PC-9 (cell line): ENCODE data around the gene LRMDA. TPM values are rescaled to one million over a fixed set of nuclear protein-coding genes. Genes with fewer than 3 reads are reported as not detected.

ENCODE experiments used
- BruUV-seq: library from RNA; stranded (reverse); fragments of 400-500 nt; replicated peaks from 2 replicates; lab custom pipeline; 2021; lab: Mats Ljungman, UMichigan
- CTCF ChIA-PET: fragments of 300-600 bp; sonication (Branson Sonifier 250); formaldehyde crosslinking; loops from one replicate; lab custom pipeline; 2022; ENCODE audit warnings: antibody characterized with exemption; lab: Charles Lee
- POLR2A ChIA-PET: fragments of 300-600 bp; sonication (Branson Sonifier 250); formaldehyde crosslinking; loops from one replicate; lab custom pipeline; 2022; ENCODE audit warnings: antibody characterized with exemption; ENCODE audit not compliant: unreplicated experiment; lab: Charles Lee
- DNase-seq, 2 experiments: peaks; one replicate each; pipeline versions ENCODE4 v3.0.0 to v3.0.0-alpha.2; 2015 to 2022; ENCODE audit warnings: mixed read lengths in 1 of 2
- H2AFZ ChIP-seq: fragments of 200-600 bp; sonication (generic); 2 replicates; pipeline ENCODE4 v1.8.1; 2017; ENCODE audit warnings: antibody characterized with exemption
- H3F3A ChIP-seq: fragments of 200-600 bp; sonication (generic); 2 replicates; pipeline ENCODE4 v1.8.1; 2017; ENCODE audit warnings: antibody characterized with exemption, mild to moderate bottlenecking, low read depth; ENCODE audit not compliant: insufficient read depth
- H3K27ac ChIP-seq: fragments of 200-600 bp; sonication (generic); 2 replicates; pipeline ENCODE4 v1.6.1; 2016; ENCODE audit warnings: mixed run types
- H3K27me3 ChIP-seq: fragments of 200-600 bp; sonication (generic); 2 replicates; pipeline ENCODE4 v1.6.1; 2016; ENCODE audit warnings: low read depth, mixed run types; ENCODE audit not compliant: insufficient read depth
- H3K36me3 ChIP-seq: fragments of 200-600 bp; sonication (generic); 2 replicates; pipeline ENCODE4 v1.6.1; 2016; ENCODE audit warnings: low read depth, mixed run types
- H3K4me1 ChIP-seq: fragments of 200-600 bp; sonication (generic); replicated peaks from 2 replicates; pipeline ENCODE4 v1.6.1; 2016; ENCODE audit warnings: mixed run types; ENCODE audit not compliant: insufficient read depth
- H3K4me2 ChIP-seq: fragments of 200-600 bp; sonication (generic); 2 replicates; pipeline ENCODE4 v1.6.1; 2017; ENCODE audit warnings: mixed run types
- H3K4me3 ChIP-seq: fragments of 200-600 bp; sonication (generic); 2 replicates; pipeline ENCODE4 v1.6.1; 2016; ENCODE audit warnings: mixed run types
- H3K79me2 ChIP-seq: fragments of 200-600 bp; sonication (generic); 2 replicates; pipeline ENCODE4 v1.6.1; 2017; ENCODE audit warnings: low read depth, mixed run types
- H3K9me2 ChIP-seq: fragments of 200-600 bp; sonication (generic); 2 replicates; pipeline ENCODE4 v1.8.1; 2017; ENCODE audit warnings: mild to moderate bottlenecking; ENCODE audit not compliant: insufficient read depth
- H3K9me3 ChIP-seq: fragments of 200-600 bp; sonication (generic); 2 replicates; pipeline ENCODE4 v1.8.1; 2016; ENCODE audit warnings: low read depth; ENCODE audit not compliant: insufficient read depth
- H4K20me1 ChIP-seq: fragments of 200-600 bp; sonication (generic); 2 replicates; pipeline ENCODE4 v1.8.1; 2017; ENCODE audit not compliant: insufficient read depth
- EZH2 ChIP-seq: fragments of 200-600 bp; sonication (generic); IDR thresholded peaks from 2 replicates; pipeline ENCODE4 v1.8.0; 2017; ENCODE audit warnings: antibody characterized with exemption, low read depth
- intact Hi-C: fragments of 100-400 bp; cut with micrococcal nuclease; formaldehyde crosslinking; loops from one replicate; pipeline ENCODE4 v1.10.0; 2022; ENCODE audit not compliant: unreplicated experiment
- total RNA-seq: library from RNA; stranded (reverse); gene quantifications from 2 replicates; pipeline ENCODE4 v1.2.3, GENCODE V29; 2021
- TF ChIP-seq, protein P1 (sequence below): fragments of 200-600 bp; sonication (generic); conservative IDR thresholded peaks from 2 replicates; pipeline ENCODE4 v1.6.1; 2017; ENCODE audit warnings: mixed run types, antibody characterized with exemption, mild to moderate bottlenecking, moderate library complexity

Gene LRMDA
- total RNA-seq, 1 experiment from 2014 or later = not detected

DNA sequence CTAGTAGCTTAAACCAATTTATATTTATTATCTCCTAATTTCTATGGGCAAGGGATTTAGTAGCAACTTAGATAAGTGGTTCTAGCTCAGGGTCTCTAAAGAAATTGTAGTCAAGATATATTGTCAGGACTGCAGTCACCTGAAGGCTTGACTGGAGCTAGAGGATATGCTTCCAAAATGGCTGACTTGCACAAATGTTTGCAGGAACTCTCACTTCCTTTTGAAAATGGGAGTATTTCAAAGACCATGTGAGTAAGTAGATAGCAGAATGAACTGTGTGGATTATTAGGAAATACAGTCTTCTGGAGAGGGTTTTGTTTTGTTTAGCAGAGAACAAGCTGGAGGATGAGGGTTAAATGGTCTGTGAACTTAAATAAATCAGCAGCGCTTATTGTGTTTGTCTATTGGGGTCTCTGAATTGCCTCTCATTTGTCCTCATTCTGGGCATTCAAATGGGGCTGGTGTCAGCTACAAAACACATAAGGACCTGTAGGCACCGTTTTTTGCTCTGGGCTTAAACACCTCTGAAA lies 524.6 kb downstream of the LRMDA start:
- BruUV-seq = no TSS peak
- Histone ChIP-seq H3K4me3 (no peak overlapping the region), H3K36me3 (no peaks in the 10 kb centered on the region), H3K27ac (no peak overlapping the region), H3F3A (no peaks in the 10 kb centered on the region), H3K4me1 (no peaks in the 10 kb centered on the region), H4K20me1 (no peaks in the 10 kb centered on the region), H3K9me2 (no peaks in the 10 kb centered on the region), H3K27me3 (no peaks in the 10 kb centered on the region), H3K79me2 (no peaks in the 10 kb centered on the region), H2AFZ (no peak overlapping the region), H3K9me3 (no peaks in the 10 kb centered on the region), H3K4me2 (no peak overlapping the region)
- CTCF ChIA-PET = no interaction called here
- TF ChIP-seq EZH2 = no peak
- TF ChIP-seq, protein P1, sequence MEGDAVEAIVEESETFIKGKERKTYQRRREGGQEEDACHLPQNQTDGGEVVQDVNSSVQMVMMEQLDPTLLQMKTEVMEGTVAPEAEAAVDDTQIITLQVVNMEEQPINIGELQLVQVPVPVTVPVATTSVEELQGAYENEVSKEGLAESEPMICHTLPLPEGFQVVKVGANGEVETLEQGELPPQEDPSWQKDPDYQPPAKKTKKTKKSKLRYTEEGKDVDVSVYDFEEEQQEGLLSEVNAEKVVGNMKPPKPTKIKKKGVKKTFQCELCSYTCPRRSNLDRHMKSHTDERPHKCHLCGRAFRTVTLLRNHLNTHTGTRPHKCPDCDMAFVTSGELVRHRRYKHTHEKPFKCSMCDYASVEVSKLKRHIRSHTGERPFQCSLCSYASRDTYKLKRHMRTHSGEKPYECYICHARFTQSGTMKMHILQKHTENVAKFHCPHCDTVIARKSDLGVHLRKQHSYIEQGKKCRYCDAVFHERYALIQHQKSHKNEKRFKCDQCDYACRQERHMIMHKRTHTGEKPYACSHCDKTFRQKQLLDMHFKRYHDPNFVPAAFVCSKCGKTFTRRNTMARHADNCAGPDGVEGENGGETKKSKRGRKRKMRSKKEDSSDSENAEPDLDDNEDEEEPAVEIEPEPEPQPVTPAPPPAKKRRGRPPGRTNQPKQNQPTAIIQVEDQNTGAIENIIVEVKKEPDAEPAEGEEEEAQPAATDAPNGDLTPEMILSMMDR = no peak
- intact Hi-C loops = no loop called here
- no peak for DNase-seq
- POLR2A ChIA-PET = no interaction called here

DNA sequence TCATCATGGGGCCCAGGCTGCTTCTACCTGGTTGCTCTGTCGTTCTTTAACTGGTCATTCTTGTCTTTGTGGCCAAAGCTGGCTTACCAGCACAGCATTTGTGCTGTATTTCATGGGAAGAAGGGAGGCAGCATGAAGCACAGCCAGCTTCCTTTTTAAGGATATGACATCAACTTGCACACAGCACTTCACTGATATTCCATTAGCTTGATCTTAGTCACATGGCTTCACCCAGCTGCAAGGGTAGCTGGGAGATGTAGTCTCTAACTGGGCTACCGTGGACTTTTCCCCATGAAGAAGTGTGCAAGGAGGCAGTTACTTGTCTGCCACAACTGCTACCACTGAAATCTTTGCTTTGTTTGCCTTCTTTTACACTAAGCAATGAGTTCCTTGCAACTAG lies 525.2 kb downstream of the LRMDA start:
- H3F3A ChIP-seq = no peaks in the 10 kb centered on the region
- H3K4me3 ChIP-seq = no peak overlapping the region
- TF ChIP-seq, protein P1 = no peak
- no peak for TF ChIP-seq EZH2
- no TSS peak for BruUV-seq
- intact Hi-C loops = no loop called here
- ChIA-PET CTCF (no interaction called here), POLR2A (no interaction called here)
- no peaks in the 10 kb centered on the region for H3K36me3 ChIP-seq
- H2AFZ ChIP-seq = no peak overlapping the region
- H3K9me3 ChIP-seq = no peaks in the 10 kb centered on the region
- DNase-seq = no peak
- H3K79me2 ChIP-seq = no peaks in the 10 kb centered on the region
- no peaks in the 10 kb centered on the region for H3K27me3 ChIP-seq
- H3K9me2 ChIP-seq = no peaks in the 10 kb centered on the region
- H4K20me1 ChIP-seq = no peaks in the 10 kb centered on the region
- H3K4me2 ChIP-seq = no peak overlapping the region
- H3K4me1 ChIP-seq = no peaks in the 10 kb centered on the region
- no peak overlapping the region for H3K27ac ChIP-seq

DNA sequence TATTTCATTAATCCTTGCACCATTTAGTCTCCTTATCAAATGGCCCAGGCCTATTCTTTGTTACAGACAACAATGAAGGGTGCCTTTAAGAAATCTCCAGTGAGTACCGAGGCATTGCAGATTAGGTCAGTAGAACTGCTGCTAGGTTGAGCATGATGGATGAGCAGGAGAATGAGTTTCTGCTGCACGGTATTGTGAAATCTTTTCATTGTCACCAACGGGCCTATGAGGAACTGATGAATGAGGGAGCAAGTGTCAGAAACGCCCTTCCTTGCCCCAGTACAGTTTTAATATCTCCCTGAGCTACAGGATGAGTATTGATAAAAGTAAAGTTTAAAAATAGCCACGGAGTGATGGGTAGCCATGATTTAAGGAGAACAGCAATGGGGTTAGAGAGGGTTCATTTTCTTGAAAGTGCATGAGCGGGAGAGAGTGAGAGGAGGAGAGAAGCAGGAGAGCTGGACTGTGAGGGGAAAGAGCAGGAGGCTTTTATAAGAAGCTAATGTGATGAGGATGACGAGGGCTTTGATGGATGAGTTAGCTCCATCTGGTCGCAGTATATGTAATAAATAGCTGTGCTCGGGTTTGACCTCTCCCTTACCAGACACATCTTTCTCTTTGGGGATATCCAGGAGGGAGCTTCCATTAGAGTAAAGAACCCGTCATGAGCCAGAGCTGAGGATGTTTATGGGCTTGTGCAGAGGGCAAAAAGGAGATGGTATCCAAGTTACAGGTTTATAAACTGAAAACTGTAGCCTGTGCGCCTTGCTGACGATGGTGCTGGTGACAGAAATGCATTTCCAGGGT lies 526.1 kb downstream of the LRMDA start:
- TF ChIP-seq, protein P1 = no peak
- TF ChIP-seq EZH2 = no peak
- Histone ChIP-seq H3K4me1 (no peaks in the 10 kb centered on the region), H3F3A (no peaks in the 10 kb centered on the region), H3K9me2 (no peaks in the 10 kb centered on the region), H3K27me3 (no peaks in the 10 kb centered on the region), H3K27ac (no peak overlapping the region), H3K4me3 (no peak overlapping the region), H3K9me3 (no peaks in the 10 kb centered on the region), H3K4me2 (no peak overlapping the region), H2AFZ (no peak overlapping the region), H4K20me1 (no peaks in the 10 kb centered on the region), H3K79me2 (no peaks in the 10 kb centered on the region), H3K36me3 (no peaks in the 10 kb centered on the region)
- intact Hi-C loops = no loop called here
- ChIA-PET CTCF (no interaction called here), POLR2A (no interaction called here)
- no TSS peak for BruUV-seq
- no peak for DNase-seq
